H9 (cell line): Measurements from ENCODE around the gene VOPP1. TPM values are rescaled to one million over a fixed set of nuclear protein-coding genes. Genes with fewer than 3 reads are reported as not detected.

Experiments
- DNase-seq: peaks from one replicate; pipeline ENCODE4 v3.0.0-alpha.2; 2017
- H2AFZ ChIP-seq: one replicate; pipeline ENCODE4 v1.6.1; 2013; ENCODE audit warnings: mild to moderate bottlenecking, low read length, control low read depth, moderate library complexity
- H2AK5ac ChIP-seq: 2 replicates; pipeline ENCODE4 v1.6.1; 2013; ENCODE audit warnings: low read length, control low read depth, mixed read lengths; ENCODE audit not compliant: insufficient read length
- H2BK120ac ChIP-seq: one replicate; pipeline ENCODE4 v1.6.1; 2013; ENCODE audit warnings: low read depth, mild to moderate bottlenecking, low read length, control low read depth, inconsistent platforms; ENCODE audit not compliant: poor library complexity, severe bottlenecking
- H2BK12ac ChIP-seq: 2 replicates; pipeline ENCODE4 v1.6.1; 2013; ENCODE audit warnings: low read length, control low read depth, mixed read lengths, low read depth; ENCODE audit not compliant: insufficient read length
- H2BK15ac ChIP-seq: 2 replicates; pipeline ENCODE4 v1.6.1; 2013; ENCODE audit warnings: low read depth, low read length, control low read depth
- H2BK20ac ChIP-seq: one replicate; pipeline ENCODE4 v1.6.1; 2013; ENCODE audit warnings: low read depth, mild to moderate bottlenecking, low read length, control low read depth, inconsistent platforms; ENCODE audit not compliant: poor library complexity, severe bottlenecking
- H2BK5ac ChIP-seq: 2 replicates; pipeline ENCODE4 v1.6.1; 2013; ENCODE audit warnings: low read length, control low read depth, mixed read lengths; ENCODE audit not compliant: insufficient read length
- H3K14ac ChIP-seq: 2 replicates; pipeline ENCODE4 v1.6.1; 2013; ENCODE audit warnings: low read length, control low read depth; ENCODE audit not compliant: insufficient read depth
- H3K18ac ChIP-seq: 2 replicates; pipeline ENCODE4 v1.6.1; 2013; ENCODE audit warnings: low read depth, mild to moderate bottlenecking, mixed read lengths, low read length, control low read depth; ENCODE audit not compliant: insufficient read length
- H3K23ac ChIP-seq: 2 replicates; pipeline ENCODE4 v1.6.1; 2013; ENCODE audit warnings: low read length, control low read depth, mixed read lengths, low read depth; ENCODE audit not compliant: insufficient read length
- H3K23me2 ChIP-seq: 2 replicates; pipeline ENCODE4 v1.6.1; 2013; ENCODE audit warnings: low read depth, mild to moderate bottlenecking, mixed read lengths, low read length, control low read depth; ENCODE audit not compliant: insufficient read length, poor library complexity, severe bottlenecking
- H3K27ac ChIP-seq: 2 replicates; pipeline ENCODE4 v1.5.1; 2013; ENCODE audit warnings: low read length, control low read depth, mixed read lengths, low read depth; ENCODE audit not compliant: insufficient read length
- H3K27me3 ChIP-seq: 2 replicates; pipeline ENCODE4 v1.6.1; 2013; ENCODE audit warnings: low read length, control low read depth, inconsistent platforms; ENCODE audit not compliant: insufficient read depth
- H3K4ac ChIP-seq: 2 replicates; pipeline ENCODE4 v1.6.1; 2013; ENCODE audit warnings: low read depth, mild to moderate bottlenecking, control low read depth, inconsistent platforms, low read length, moderate library complexity
- H3K4me1 ChIP-seq: 2 replicates; pipeline ENCODE4 v1.6.1; 2013; ENCODE audit warnings: low read length, control low read depth, inconsistent platforms; ENCODE audit not compliant: insufficient read depth
- H3K4me2 ChIP-seq: 2 replicates; pipeline ENCODE4 v1.6.1; 2013; ENCODE audit warnings: low read length, control low read depth, mixed read lengths; ENCODE audit not compliant: insufficient read length, insufficient read depth
- H3K56ac ChIP-seq: 2 replicates; pipeline ENCODE4 v1.6.1; 2013; ENCODE audit warnings: low read depth, mild to moderate bottlenecking, mixed read lengths, low read length, control low read depth; ENCODE audit not compliant: insufficient read length
- H3K79me1 ChIP-seq: 2 replicates; pipeline ENCODE4 v1.6.1; 2013; ENCODE audit warnings: low read depth, mild to moderate bottlenecking, moderate library complexity, low read length, control low read depth, inconsistent platforms; ENCODE audit not compliant: insufficient read depth, poor library complexity, severe bottlenecking
- H3K79me2 ChIP-seq: 2 replicates; pipeline ENCODE4 v1.6.1; 2013; ENCODE audit warnings: low read length, control low read depth, inconsistent platforms; ENCODE audit not compliant: insufficient read depth
- H3K9ac ChIP-seq: 2 replicates; pipeline ENCODE4 v1.6.1; 2013; ENCODE audit warnings: low read length, control low read depth, mixed read lengths; ENCODE audit not compliant: insufficient read length; ENCODE audit errors: extremely low read depth
- H3K9me3 ChIP-seq: one replicate; pipeline ENCODE4 v1.6.1; 2013; ENCODE audit warnings: low read depth, low read length, inconsistent platforms; ENCODE audit not compliant: control insufficient read depth
- H3T11ph ChIP-seq: one replicate; pipeline ENCODE4 v1.6.1; 2013; ENCODE audit warnings: mild to moderate bottlenecking, low read length, control low read depth, inconsistent platforms
- H4K20me1 ChIP-seq: one replicate; pipeline ENCODE4 v1.6.1; 2013; ENCODE audit not compliant: control insufficient read depth, insufficient read length, insufficient read depth
- H4K5ac ChIP-seq: 2 replicates; pipeline ENCODE4 v1.6.1; 2013; ENCODE audit warnings: low read depth, mild to moderate bottlenecking, mixed read lengths, low read length, control low read depth; ENCODE audit not compliant: insufficient read length
- H4K8ac ChIP-seq: replicated peaks from 2 replicates; pipeline ENCODE4 v1.6.1; 2013; ENCODE audit warnings: low read length, control low read depth, mixed read lengths, low read depth; ENCODE audit not compliant: insufficient read length
- H4K91ac ChIP-seq: 2 replicates; pipeline ENCODE4 v1.6.1; 2013; ENCODE audit warnings: low read depth, mild to moderate bottlenecking, moderate library complexity, mixed read lengths, low read length, control low read depth; ENCODE audit not compliant: insufficient read length
- H3K27ac Mint-ChIP-seq, 3 experiments: 2 replicates in 2 of 3; 3 replicates in 1 of 3; pipeline ENCODE4 v1.8.0; 2020 to 2021; ENCODE audit warnings: mixed read lengths in 3 of 3, mild to moderate bottlenecking in 1 of 3, moderate library complexity in 1 of 3
- H3K27me3 Mint-ChIP-seq: 2 replicates; pipeline ENCODE4 v1.8.0; 2021; ENCODE audit warnings: low read depth, mild to moderate bottlenecking, moderate library complexity, mixed read lengths
- H3K36me3 Mint-ChIP-seq, 3 experiments: 2 replicates in 2 of 3; 3 replicates in 1 of 3; pipeline ENCODE4 v1.8.0; 2020 to 2021; ENCODE audit warnings: low read depth in 3 of 3, mixed read lengths in 3 of 3; ENCODE audit not compliant: insufficient read depth in 1 of 3
- H3K4me1 Mint-ChIP-seq, 2 experiments: 2 replicates each; pipeline ENCODE4 v1.8.0; 2020; ENCODE audit warnings: mixed read lengths in 2 of 2
- H3K4me3 Mint-ChIP-seq, 2 experiments: 2 replicates in 1 of 2; 3 replicates in 1 of 2; pipeline ENCODE4 v1.8.0; 2020 to 2021; ENCODE audit warnings: mild to moderate bottlenecking in 2 of 2, mixed read lengths in 2 of 2, moderate library complexity in 1 of 2
- H3K9me3 Mint-ChIP-seq, 2 experiments: 2 replicates in 1 of 2; 3 replicates in 1 of 2; pipeline ENCODE4 v1.8.0; 2020; ENCODE audit warnings: mild to moderate bottlenecking in 2 of 2, mixed read lengths in 2 of 2, moderate library complexity in 1 of 2
- WGBS: extraction: QIAGEN DNeasy Blood & Tissue Kit; methylation state at CpG from one replicate; pipeline ENCODE4 v1.1.7; 2013; ENCODE audit warnings: missing lambda C conversion rate, low lambda C conversion rate, mixed read lengths; ENCODE audit not compliant: insufficient read length; ENCODE audit errors: extremely low coverage; 5-methylcytosine and 5-hydroxymethylcytosine counted together
- total RNA-seq: library from RNA; stranded (reverse); gene quantifications from 2 replicates; pipeline ENCODE4 v1.2.1, GENCODE V29; 2021
- TF ChIP-seq, protein P1 (sequence below): fragments of 200-600 bp; sonication (generic); conservative IDR thresholded peaks from 3 replicates; pipeline ENCODE4 v1.8.0; 2021; ENCODE audit warnings: antibody characterized with exemption, mild to moderate bottlenecking

VOPP1 gene
- total RNA-seq, 1 experiment from 2014 or later, result 55.7 TPM

DNA sequence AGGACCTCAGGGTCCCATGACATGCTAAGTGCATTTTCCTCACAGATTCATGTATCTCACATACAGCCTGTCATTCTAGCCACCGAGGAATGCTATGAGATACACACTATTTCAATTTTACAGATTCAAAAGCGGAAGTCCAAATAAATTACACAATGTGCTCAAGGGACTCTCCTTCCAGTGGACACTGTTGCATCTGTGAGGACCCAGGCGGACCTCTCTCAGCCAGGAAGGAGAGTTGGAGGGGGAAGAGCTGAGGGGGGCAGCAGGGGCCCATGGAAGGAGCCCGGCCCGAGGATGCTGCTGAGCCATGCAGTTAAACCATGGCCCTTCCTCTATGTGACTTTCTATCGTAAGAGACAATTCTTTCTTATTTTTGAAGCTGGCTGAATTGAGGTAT, 93.6 kb downstream of the VOPP1 start:
- Histone ChIP-seq H2AFZ (no peak overlapping the region), H2BK120ac (no peak overlapping the region), H2BK15ac (no peak overlapping the region), H3K4me2 (no peak overlapping the region), H3K9ac (no peak overlapping the region), H3K23ac (no peak overlapping the region), H3K18ac (no peak overlapping the region), H3K27ac (no peak overlapping the region), H3K79me1 (no peaks in the 10 kb centered on the region), H4K20me1 (no peaks in the 10 kb centered on the region), H3K79me2 (no peaks in the 10 kb centered on the region), H3K56ac (no peak overlapping the region), H3K14ac (no peak overlapping the region), H4K5ac (no peak overlapping the region), H4K8ac (no peak overlapping the region), H3K4me1 (no peaks in the 10 kb centered on the region), H3K4ac (no peak overlapping the region), H3K23me2 (no peaks in the 10 kb centered on the region), H2BK12ac (no peak overlapping the region), H3T11ph (no peak overlapping the region), H4K91ac (no peak overlapping the region), H3K27me3 (no peaks in the 10 kb centered on the region), H2AK5ac (no peak overlapping the region), H3K9me3 (no peaks in the 10 kb centered on the region), H2BK20ac (no peak overlapping the region), H2BK5ac (no peak overlapping the region)
- no CpG with 5 or more reads among the region's 6 CpGs for WGBS
- peak; percentile 5 for DNase-seq
- TF ChIP-seq, protein P1, sequence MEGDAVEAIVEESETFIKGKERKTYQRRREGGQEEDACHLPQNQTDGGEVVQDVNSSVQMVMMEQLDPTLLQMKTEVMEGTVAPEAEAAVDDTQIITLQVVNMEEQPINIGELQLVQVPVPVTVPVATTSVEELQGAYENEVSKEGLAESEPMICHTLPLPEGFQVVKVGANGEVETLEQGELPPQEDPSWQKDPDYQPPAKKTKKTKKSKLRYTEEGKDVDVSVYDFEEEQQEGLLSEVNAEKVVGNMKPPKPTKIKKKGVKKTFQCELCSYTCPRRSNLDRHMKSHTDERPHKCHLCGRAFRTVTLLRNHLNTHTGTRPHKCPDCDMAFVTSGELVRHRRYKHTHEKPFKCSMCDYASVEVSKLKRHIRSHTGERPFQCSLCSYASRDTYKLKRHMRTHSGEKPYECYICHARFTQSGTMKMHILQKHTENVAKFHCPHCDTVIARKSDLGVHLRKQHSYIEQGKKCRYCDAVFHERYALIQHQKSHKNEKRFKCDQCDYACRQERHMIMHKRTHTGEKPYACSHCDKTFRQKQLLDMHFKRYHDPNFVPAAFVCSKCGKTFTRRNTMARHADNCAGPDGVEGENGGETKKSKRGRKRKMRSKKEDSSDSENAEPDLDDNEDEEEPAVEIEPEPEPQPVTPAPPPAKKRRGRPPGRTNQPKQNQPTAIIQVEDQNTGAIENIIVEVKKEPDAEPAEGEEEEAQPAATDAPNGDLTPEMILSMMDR, result no peak
- no peak overlapping the region for H3K4me3 Mint-ChIP-seq
- peaks cover 12 to 14% of the 10 kb centered on the region in 2 experiments for H3K4me1 Mint-ChIP-seq
- H3K27ac Mint-ChIP-seq, result no peak overlapping the region
- H3K36me3 Mint-ChIP-seq, result peaks cover 5 to 11% (median 8%) of the 10 kb centered on the region in 3 experiments; a peak in 6 of 7 replicates
- no peaks in the 10 kb centered on the region; a peak in 2 of 5 replicates for H3K9me3 Mint-ChIP-seq
- H3K27me3 Mint-ChIP-seq, result no peaks in the 10 kb centered on the region
